ENCODE results near the gene TCP1. TPM values are rescaled to one million over a fixed set of nuclear protein-coding genes. Genes with fewer than 3 reads are reported as not detected.

Gene TCP1
- total and polyA plus RNA-seq, 2 of the 8 experiments (the other 6 are each of a cell fraction or from before 2014, with no cell fraction given), result 117 to 348 TPM

- no peak overlapping the region for H2BK12ac ChIP-seq (ENCODE audit: low read depth, low read length)
- no peak overlapping the region for H3K27ac ChIP-seq (ENCODE audit: low read depth, low read length)
- H3K9ac ChIP-seq (replicated peaks in 1 of 4; ENCODE audit: extremely low read depth in 1 of 4, low read depth in 3 of 4, low read length in 3 of 4), result no peak overlapping the region
- no peak overlapping the region for H2AK5ac ChIP-seq (ENCODE audit: low read depth, low read length)
- H3K18ac ChIP-seq (ENCODE audit: extremely low read depth, low read length), result no peak overlapping the region
- no peak overlapping the region for H3K14ac ChIP-seq (ENCODE audit: insufficient read length)
- H2BK5ac ChIP-seq (ENCODE audit: low read depth, low read length), result no peak overlapping the region
- H3K23me2 ChIP-seq (ENCODE audit: low read depth, low read length), result no peaks in the 10 kb centered on the region
- peaks cover 0 to 11% of the 10 kb centered on the region in 2 experiments; a peak in 2 of 4 replicates for H3K79me2 ChIP-seq (ENCODE audit: control insufficient read depth in 1 of 2, insufficient read depth in 2 of 2, low read length in 2 of 2)
- H4K20me1 ChIP-seq (replicated peaks in 1 of 2; ENCODE audit: control insufficient read depth in 1 of 2, insufficient read depth in 2 of 2, low read length in 2 of 2), result peaks cover 4 to 10% of the 10 kb centered on the region in 2 experiments
- no peak overlapping the region for H4K5ac ChIP-seq (ENCODE audit: insufficient read length, low read depth, low read length)
- H3K4me3 ChIP-seq (ENCODE audit: extremely low read depth in 1 of 4, insufficient read depth in 2 of 4, low read depth in 3 of 4, low read length in 4 of 4), result no peak overlapping the region
- H2BK120ac ChIP-seq (replicated peaks; ENCODE audit: low read depth, low read length), result no peak overlapping the region
- ChIA-PET CTCF (ENCODE audit: partially characterized antibody) (no interaction called here), POLR2A (ENCODE audit: partially characterized antibody) (interaction anchor here (0.6 to 2.8 kb wide), 8 partner anchors 10 to 53 kb away, joined by 3 to 10 read pairs (median 3); partner anchors contain the start of genes ACAT2 and TCP1)
- no peaks in the 10 kb centered on the region for H3K27me3 ChIP-seq (replicated peaks in 1 of 4; ENCODE audit: control insufficient read depth in 3 of 4, extremely low read depth in 1 of 4, insufficient read depth in 3 of 4, low read length in 3 of 4)
- FAIRE-seq (no peak), DNase-seq (ENCODE audit: low read depth in 1 of 2, low spot score in 2 of 2) (no peak)
- WGBS, 2 experiments (ENCODE audit: extremely low coverage in 1 of 2, insufficient coverage in 1 of 2, insufficient read length in 1 of 2, insufficient replicate concordance in 2 of 2, low coverage in 1 of 2, low lambda C conversion rate in 2 of 2, missing lambda C conversion rate in 1 of 2), result 95% methylated on average over 3 of the region's 3 CpGs; no CpG with 5 or more reads in 1 of the 2 experiments
- no peak overlapping the region for H3K23ac ChIP-seq (ENCODE audit: insufficient read length)
- H3K4me2 ChIP-seq (ENCODE audit: insufficient read depth in 1 of 2, low read depth in 2 of 2, low read length in 2 of 2), result no peak overlapping the region
- H4K91ac ChIP-seq (replicated peaks; ENCODE audit: insufficient read length, low read length), result no peak overlapping the region
- H2BK20ac ChIP-seq (ENCODE audit: low read length), result no peak overlapping the region
- no peaks in the 10 kb centered on the region for H3K79me1 ChIP-seq (ENCODE audit: low read depth, low read length)
- H3K36me3 ChIP-seq (ENCODE audit: control insufficient read depth in 2 of 4, insufficient read depth in 4 of 4, low read length in 3 of 4), result peaks cover 27 to 88% (median 71%) of the 10 kb centered on the region in 4 experiments
- no peak overlapping the region for H3K4ac ChIP-seq (replicated peaks; ENCODE audit: insufficient read length, low read depth, low read length)
- H3K9me3 ChIP-seq (ENCODE audit: insufficient read depth in 2 of 2, low read depth in 1 of 2, low read length in 1 of 2), result no peaks in the 10 kb centered on the region
- no peak overlapping the region for H3K56ac ChIP-seq (replicated peaks; ENCODE audit: insufficient read length, low read depth, low read length)
- no peaks in the 10 kb centered on the region for H3K4me1 ChIP-seq (replicated peaks in 1 of 4; ENCODE audit: control insufficient read depth in 3 of 4, insufficient read depth in 4 of 4, low read length in 3 of 4)
- no peak for TF ChIP-seq YY1 (IDR thresholded peaks at IDR 0.05; ENCODE audit: low read depth, low read length)
- TF ChIP-seq BCL11A (IDR thresholded peaks at IDR 0.05; ENCODE audit: low read depth in 2 of 2, low read length in 2 of 2), result no peak
- TF ChIP-seq CBX8 (IDR thresholded peaks at IDR 0.05; ENCODE audit: borderline replicate concordance, low read depth, low read length), result no peak
- no peak for TF ChIP-seq SIN3A (conservative IDR thresholded peaks at IDR 0.05 in 1 of 2, IDR thresholded peaks at IDR 0.05 in 1 of 2; ENCODE audit: low read depth in 1 of 2, low read length in 2 of 2)
- no peak for TF ChIP-seq RBBP5 (IDR thresholded peaks at IDR 0.05; ENCODE audit: borderline replicate concordance, low read depth, low read length)
- no peak for TF ChIP-seq BACH1 (IDR thresholded peaks at IDR 0.05; ENCODE audit: low read length)
- TF ChIP-seq TAF7 (optimal IDR thresholded peaks at IDR 0.05; ENCODE audit: borderline replicate concordance, low read depth, low read length), result no peak
- no peak for TF ChIP-seq EP300 (IDR thresholded peaks at IDR 0.05; ENCODE audit: borderline replicate concordance in 1 of 2, low read depth in 2 of 2, low read length in 2 of 2)
- no peak for TF ChIP-seq MAFK (IDR thresholded peaks at IDR 0.05; ENCODE audit: low read depth, low read length)
- no peak for TF ChIP-seq CHD1 (IDR thresholded peaks at IDR 0.05; ENCODE audit: low read depth, low read length)
- no peak for TF ChIP-seq KDM5A (IDR thresholded peaks at IDR 0.05; ENCODE audit: low read length)
- no peak for TF ChIP-seq CEBPB (IDR thresholded peaks at IDR 0.05; ENCODE audit: low read depth, low read length)
- no peak for TF ChIP-seq CREB1 (IDR thresholded peaks at IDR 0.05)
- TF ChIP-seq POLR2A (IDR thresholded peaks at IDR 0.05; ENCODE audit: control extremely low read depth in 1 of 2, low read depth in 2 of 2, low read length in 2 of 2), result no peak
- TF ChIP-seq TBP (IDR thresholded peaks at IDR 0.05; ENCODE audit: low read depth, low read length), result no peak
- no peak overlapping the region for H2BK15ac ChIP-seq (ENCODE audit: low read length)
- no peak overlapping the region for H4K8ac ChIP-seq (ENCODE audit: extremely low read depth, insufficient read depth, low read length)
- H2AFZ ChIP-seq (ENCODE audit: low read length), result no peak overlapping the region
Measured at GRCh38 chr6:159751448-159751847, 38.0 kb downstream of the TCP1 start.
